HG02623 (cell line): ENCODE data around the gene S100A4.
"Not testable (repeated sequence)": the region's sequence is repeated elsewhere in the genome, so short reads cannot be mapped to it uniquely, and the experiment has no call there.

Source experiments
- ATAC-seq: cut with Tn5 transposase; IDR thresholded peaks from one replicate; pipeline ENCODE4 v1.9.1; 2021; ENCODE audit warnings: moderate library complexity; ENCODE audit not compliant: unreplicated experiment

Gene S100A4

GRCh38 chr1:153535242-153536011, 10.2 kb downstream of the S100A4 start, which contains the start of gene S100A6:
Gene S100A6 (minus strand): TSS chr1:153535991. CDS start chr1:153535339, 652 bp downstream.
- no peak for ATAC-seq

GRCh38 chr1:153534925-153535241, 10.7 kb downstream of the S100A4 start:
- no peak for ATAC-seq

- no peak for ATAC-seq
Measured at GRCh38 chr1:153534226-153534924, 11.2 kb downstream of the S100A4 start.

GRCh38 chr1:153533689-153534201, 11.9 kb downstream of the S100A4 start:
- no peak for ATAC-seq

- ATAC-seq: no peak
Measured at GRCh38 chr1:153532769-153533599, 12.6 kb downstream of the S100A4 start.

GRCh38 chr1:153532181-153532580, 13.4 kb downstream of the S100A4 start:
- ATAC-seq: no peak

GRCh38 chr1:153531638-153532037, 14.0 kb downstream of the S100A4 start:
- no peak for ATAC-seq

GRCh38 chr1:153527683-153528040, 17.9 kb downstream of the S100A4 start:
- no peak for ATAC-seq

GRCh38 chr1:153527023-153527682, 18.5 kb downstream of the S100A4 start:
- ATAC-seq: no peak

- ATAC-seq: no peak
Measured at GRCh38 chr1:153526132-153526543, 19.5 kb downstream of the S100A4 start.

GRCh38 chr1:153525088-153525728, 20.4 kb downstream of the S100A4 start:
- ATAC-seq: no peak

GRCh38 chr1:153522353-153523048, 23.1 kb downstream of the S100A4 start:
- not testable (repeated sequence) for ATAC-seq

GRCh38 chr1:153521808-153522207, 23.8 kb downstream of the S100A4 start:
- not testable (repeated sequence) for ATAC-seq

- ATAC-seq: no peak
Measured at GRCh38 chr1:153520818-153521476, 24.7 kb downstream of the S100A4 start.

GRCh38 chr1:153520137-153520691, 25.4 kb downstream of the S100A4 start:
- not testable (repeated sequence) for ATAC-seq

GRCh38 chr1:153519242-153519641, 26.4 kb downstream of the S100A4 start:
- ATAC-seq: no peak

- ATAC-seq: no peak
Measured at GRCh38 chr1:153515504-153516394, 29.9 kb downstream of the S100A4 start.

GRCh38 chr1:153513666-153514065, 31.9 kb downstream of the S100A4 start:
- no peak for ATAC-seq
